Measurements from ENCODE around the gene NIPAL4. TPM values are rescaled to one million over a fixed set of nuclear protein-coding genes. Genes with fewer than 3 reads are reported as not detected.

NIPAL4 gene
- total RNA-seq, 2 donors from 2014 or later: 1.6 TPM; not detected in 1

DNA sequence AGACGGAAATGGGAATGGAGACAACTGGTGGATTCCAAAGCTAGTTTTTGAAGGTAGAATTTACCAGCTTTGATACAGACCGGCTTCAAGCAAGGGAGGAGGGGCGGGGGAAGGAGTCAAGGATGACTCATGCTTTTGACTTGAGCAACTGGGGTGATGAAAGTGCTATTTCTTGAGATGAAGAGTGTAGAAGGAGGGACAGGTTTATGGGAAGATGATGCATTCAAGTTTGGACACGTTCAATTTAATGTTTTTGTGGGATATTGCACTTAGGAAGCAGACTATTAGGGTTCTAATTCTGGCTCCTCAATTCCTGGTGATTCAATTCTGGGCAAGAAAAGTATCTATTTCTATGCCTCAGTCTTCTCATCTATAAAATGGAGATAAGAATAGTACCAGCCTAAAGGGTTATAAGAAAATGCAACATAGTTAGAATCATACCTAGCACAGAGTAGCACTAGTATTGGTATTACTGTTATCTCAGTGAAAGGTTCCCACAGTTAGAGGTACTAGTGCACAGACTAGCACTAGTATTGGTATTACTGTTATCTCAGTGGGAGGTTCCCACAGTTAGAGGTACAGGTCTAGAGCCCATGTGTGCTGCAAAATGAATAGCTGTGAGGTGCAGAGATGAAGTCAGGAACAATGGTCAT lies 4.6 kb downstream of the NIPAL4 start:
- TF ChIP-seq, protein P1, sequence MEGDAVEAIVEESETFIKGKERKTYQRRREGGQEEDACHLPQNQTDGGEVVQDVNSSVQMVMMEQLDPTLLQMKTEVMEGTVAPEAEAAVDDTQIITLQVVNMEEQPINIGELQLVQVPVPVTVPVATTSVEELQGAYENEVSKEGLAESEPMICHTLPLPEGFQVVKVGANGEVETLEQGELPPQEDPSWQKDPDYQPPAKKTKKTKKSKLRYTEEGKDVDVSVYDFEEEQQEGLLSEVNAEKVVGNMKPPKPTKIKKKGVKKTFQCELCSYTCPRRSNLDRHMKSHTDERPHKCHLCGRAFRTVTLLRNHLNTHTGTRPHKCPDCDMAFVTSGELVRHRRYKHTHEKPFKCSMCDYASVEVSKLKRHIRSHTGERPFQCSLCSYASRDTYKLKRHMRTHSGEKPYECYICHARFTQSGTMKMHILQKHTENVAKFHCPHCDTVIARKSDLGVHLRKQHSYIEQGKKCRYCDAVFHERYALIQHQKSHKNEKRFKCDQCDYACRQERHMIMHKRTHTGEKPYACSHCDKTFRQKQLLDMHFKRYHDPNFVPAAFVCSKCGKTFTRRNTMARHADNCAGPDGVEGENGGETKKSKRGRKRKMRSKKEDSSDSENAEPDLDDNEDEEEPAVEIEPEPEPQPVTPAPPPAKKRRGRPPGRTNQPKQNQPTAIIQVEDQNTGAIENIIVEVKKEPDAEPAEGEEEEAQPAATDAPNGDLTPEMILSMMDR (IDR thresholded peaks at IDR 0.05): no peak
- H3K4me1 ChIP-seq: peaks cover 0 to 20% of the 10 kb centered on the region in 2 donors
- no peak overlapping the region for H3K4me3 ChIP-seq
- H3K9me3 ChIP-seq: no peaks in the 10 kb centered on the region
- no peaks in the 10 kb centered on the region for H3K27me3 ChIP-seq
- H3K36me3 ChIP-seq: no peaks in the 10 kb centered on the region
- H3K27ac ChIP-seq: peak overlapping the region in 1 of 2 donors; percentile 39
- DNase-seq (ENCODE audit: low spot score): peak; percentile 77

DNA sequence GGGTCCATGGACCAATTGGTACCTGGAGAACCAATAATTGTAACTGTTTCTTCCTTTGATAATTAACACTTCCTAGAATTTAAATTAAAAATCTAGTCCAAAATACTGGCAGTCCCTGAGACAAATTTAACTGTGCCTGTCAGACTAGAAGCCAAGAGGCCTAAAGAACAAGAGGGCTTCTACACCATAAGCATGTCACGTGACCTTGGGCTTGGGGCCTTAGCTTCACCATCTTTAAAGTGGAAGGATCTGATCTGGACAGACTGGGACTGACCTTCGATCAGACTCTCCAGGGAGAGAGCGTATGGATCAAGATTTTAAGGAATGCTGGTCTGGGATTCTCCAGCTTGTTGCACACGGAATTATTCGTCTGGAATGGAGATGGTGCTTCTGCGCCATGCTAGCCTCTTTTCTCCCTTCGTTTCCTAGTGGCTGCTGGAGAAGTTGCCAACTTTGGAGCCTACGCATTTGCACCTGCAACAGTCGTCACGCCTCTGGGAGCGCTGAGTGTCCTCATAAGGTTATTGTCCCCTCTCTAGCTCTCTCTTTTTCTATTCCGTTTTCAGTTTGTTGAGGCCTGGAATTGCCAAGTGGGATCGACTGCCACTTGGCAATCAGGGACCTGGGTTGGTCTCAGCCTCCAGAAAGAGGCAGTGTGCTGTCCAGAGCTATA lies 8.4 kb downstream of the NIPAL4 start:
- Histone ChIP-seq H3K4me1 (peaks cover 0 to 30% of the 10 kb centered on the region in 2 donors), H3K27ac (no peak overlapping the region), H3K27me3 (no peaks in the 10 kb centered on the region), H3K36me3 (no peaks in the 10 kb centered on the region), H3K9me3 (no peaks in the 10 kb centered on the region), H3K4me3 (no peak overlapping the region)
- TF ChIP-seq, protein P1 (IDR thresholded peaks at IDR 0.05): no peak
- DNase-seq (ENCODE audit: low spot score): no peak

DNA sequence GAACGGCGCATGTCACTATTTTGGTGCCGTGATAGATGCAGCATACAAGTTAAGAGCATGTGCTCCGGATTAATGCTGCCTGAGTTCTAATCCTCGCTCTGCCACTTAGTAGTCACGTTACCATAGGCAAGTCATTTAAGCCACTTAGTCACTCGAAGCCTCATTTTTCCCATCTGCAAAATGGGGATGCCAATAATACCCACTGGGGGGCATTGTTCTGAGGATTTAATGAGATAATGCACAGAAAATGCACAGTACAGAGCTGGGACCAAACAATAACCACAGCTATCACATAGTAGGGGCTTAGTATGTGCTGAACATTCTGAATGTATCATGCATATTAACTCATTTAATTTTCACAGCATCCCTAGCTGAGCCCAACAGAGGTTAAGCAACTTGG lies 9.1 kb downstream of the NIPAL4 start:
- no peak for DNase-seq (ENCODE audit: low spot score)
- H3K27ac ChIP-seq: no peak overlapping the region
- H3K4me1 ChIP-seq: peaks cover 0 to 35% of the 10 kb centered on the region in 2 donors
- H3K9me3 ChIP-seq: no peaks in the 10 kb centered on the region
- no peaks in the 10 kb centered on the region for H3K27me3 ChIP-seq
- TF ChIP-seq, protein P1 (IDR thresholded peaks at IDR 0.05): no peak
- H3K36me3 ChIP-seq: no peaks in the 10 kb centered on the region
- H3K4me3 ChIP-seq: no peak overlapping the region

DNA sequence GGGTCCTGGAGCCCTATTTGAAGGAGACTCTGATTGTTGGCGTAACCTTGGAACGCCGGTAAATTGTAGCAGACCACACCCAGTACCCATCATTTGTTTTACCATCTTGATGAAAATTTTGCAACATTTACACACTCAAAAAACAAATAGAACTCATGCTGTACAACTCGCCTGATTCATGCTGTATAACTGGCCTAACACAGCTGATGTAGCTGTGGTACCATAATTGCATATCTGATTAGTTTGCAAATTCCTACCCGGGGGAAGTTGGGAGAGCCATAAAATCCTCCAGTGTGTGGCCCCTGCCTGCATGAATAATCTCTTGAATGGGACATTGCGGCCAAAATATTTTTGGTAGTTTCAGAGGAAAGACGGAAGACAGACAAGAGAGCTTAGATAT lies 9.7 kb downstream of the NIPAL4 start:
- H3K4me3 ChIP-seq: no peak overlapping the region
- no peaks in the 10 kb centered on the region for H3K27me3 ChIP-seq
- no peaks in the 10 kb centered on the region for H3K36me3 ChIP-seq
- H3K4me1 ChIP-seq: peaks cover 0 to 35% of the 10 kb centered on the region in 2 donors
- no peak overlapping the region for H3K27ac ChIP-seq
- TF ChIP-seq, protein P1 (IDR thresholded peaks at IDR 0.05): no peak
- DNase-seq (ENCODE audit: low spot score): no peak
- no peaks in the 10 kb centered on the region for H3K9me3 ChIP-seq

DNA sequence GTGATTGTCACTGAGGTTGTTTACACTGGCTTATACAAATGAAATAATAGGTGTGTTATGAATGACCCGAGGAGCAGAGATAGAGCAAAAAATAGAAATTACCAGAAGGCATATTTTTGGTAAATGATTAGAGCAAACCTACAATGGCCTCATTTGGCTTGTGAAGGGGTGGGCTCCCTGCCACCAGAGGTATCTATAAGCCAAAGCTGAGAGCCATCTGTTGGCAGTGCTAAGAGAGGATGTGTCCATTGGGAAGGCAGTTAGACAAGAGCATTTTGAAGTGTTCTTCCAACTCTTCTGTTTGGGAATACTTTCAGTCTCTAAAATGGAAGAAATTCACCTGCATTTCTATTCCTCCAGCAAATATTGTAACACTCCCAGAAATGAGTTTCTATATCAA lies 10.6 kb downstream of the NIPAL4 start:
- peaks cover 0 to 34% of the 10 kb centered on the region in 2 donors for H3K4me1 ChIP-seq
- DNase-seq (ENCODE audit: low spot score): no peak
- TF ChIP-seq, protein P1 (IDR thresholded peaks at IDR 0.05): no peak
- no peaks in the 10 kb centered on the region for H3K36me3 ChIP-seq
- no peaks in the 10 kb centered on the region for H3K27me3 ChIP-seq
- no peak overlapping the region for H3K27ac ChIP-seq
- H3K9me3 ChIP-seq: no peaks in the 10 kb centered on the region
- no peak overlapping the region for H3K4me3 ChIP-seq
